IPS DF 19.7 (cell line): ENCODE measurements around the gene USP49.
"Not testable (repeated sequence)": the region's sequence is repeated elsewhere in the genome, so short reads cannot be mapped to it uniquely, and the experiment has no call there.

Experiments used
- DNase-seq: peaks from one replicate; pipeline ENCODE4 v3.0.0-alpha.2; 2013; ENCODE audit warnings: low read depth, low spot score

Gene USP49

DNA sequence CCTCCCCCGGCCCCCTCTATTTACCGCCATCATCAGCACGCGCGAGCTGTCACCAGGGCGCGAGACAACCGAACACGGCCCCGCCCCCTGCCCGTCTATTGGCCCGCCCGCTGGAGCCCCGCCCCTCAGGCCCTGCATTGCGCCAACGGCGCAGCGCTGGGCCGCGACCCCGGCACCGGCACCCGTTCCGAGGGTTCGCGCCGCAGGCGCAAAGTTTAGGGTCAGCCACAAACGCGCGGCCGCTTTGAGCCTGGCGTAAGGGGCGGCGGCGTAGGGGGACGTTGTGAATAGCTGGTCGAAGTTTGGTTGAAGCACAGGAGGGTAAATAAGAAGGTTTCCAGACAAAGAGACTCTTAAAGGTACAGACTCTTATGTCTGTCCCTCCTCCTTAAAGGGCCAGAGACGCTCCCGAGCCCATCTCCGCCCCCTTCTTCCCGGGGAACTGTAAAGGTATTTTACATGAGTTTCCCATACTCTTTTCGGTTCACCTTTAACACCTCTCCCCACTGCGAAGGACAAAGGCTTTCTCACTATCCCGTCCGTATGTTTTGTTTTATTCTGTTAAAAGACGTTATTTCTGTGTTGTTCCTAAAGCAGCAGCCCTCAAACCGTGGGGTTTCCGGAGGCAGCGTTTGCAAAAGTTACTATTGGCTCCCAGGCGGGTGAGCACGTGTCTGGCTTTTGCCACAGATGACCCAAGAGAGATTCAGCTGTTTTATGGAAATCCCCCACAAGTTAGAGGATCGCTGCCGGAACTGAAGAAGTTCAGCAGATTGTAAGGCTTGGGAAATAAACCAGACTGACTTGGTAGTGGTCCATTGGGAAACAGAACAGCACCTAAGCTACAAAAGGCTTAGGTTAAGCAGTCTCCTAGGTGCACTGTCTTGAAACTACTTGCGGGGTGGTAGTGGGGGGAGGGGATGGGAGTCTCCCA is at the start of gene USP49:
TSS of gene USP49 (minus strand) at position 76 of the 934 bp plus-strand sequence. CDS start 88,392 bp downstream, outside the sequence.
- peak; percentile 75 for DNase-seq

DNA sequence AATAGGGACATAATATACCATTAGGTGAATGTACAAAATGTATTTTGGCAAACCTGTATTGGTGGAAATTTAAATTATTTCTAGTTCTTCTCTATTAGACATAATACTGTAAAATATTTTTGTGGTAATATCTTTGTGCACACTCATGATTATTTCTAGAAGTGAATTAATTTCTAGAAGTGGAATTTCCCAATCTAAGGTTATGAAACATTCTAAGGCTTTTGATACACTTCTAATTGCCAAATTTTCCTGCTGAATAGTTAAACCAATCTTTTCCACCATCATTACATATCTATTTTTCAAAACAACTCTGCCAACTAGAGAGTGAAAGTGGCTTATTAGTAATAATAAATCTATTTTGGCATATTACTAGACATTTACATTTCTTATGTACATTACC is 48.3 kb upstream of the USP49 start:
- no peak for DNase-seq

DNA sequence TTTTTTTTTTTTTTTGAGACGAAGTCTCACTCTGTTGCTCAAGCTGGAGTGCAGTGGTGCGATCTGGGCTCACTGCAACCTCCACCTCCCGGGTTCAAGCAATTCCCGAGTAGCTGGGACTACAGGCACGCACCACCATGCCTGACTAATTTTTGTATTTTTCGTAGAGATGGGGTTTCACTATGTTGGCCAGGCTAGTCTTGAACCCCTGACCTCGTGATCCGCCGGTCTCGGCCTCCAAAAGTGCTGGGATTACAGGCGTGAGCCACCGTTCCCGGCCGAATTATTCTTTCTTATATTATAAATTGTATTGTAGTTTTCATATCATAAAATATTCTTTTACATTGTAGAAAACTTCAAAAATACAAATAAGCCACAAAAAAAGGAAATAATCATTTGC is 47.7 kb upstream of the USP49 start:
- not testable (repeated sequence) for DNase-seq

DNA sequence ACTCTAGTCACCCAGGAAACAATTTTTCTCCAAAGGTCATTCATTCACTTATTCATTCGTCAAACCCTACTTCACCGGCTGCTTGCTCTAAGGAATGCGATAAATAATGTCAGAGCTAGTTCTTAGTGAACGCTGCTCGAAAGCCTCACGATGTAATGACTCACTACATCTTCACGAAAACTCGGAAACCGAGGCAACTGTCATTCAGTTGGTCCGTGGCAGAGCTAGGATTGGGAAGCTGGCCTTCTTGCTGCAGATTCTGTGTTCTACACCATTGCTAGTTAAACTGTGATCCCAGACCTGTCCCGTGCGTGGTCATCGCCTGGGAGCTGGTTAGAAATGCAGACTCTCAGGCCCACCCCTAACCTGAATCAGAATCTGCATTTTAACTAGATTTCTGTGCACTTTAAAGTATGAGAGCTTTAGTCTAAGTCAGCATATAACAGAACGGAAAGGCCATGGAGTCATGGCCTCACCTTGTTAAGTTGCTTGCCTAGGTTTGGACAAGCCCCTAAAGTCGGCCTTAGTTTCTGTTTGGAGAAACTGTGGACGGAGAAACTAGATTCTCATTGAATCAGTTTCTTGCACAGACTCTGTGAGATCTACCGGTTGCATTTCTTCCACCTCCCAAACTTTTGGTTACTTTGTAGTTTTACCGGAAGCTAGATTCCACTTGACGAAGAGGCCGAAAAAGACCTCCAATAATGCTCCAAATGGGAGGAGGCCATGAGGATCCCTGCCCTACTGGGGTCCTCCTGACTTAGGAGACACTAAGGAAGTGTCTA is 47.1 kb upstream of the USP49 start:
- no peak for DNase-seq

DNA sequence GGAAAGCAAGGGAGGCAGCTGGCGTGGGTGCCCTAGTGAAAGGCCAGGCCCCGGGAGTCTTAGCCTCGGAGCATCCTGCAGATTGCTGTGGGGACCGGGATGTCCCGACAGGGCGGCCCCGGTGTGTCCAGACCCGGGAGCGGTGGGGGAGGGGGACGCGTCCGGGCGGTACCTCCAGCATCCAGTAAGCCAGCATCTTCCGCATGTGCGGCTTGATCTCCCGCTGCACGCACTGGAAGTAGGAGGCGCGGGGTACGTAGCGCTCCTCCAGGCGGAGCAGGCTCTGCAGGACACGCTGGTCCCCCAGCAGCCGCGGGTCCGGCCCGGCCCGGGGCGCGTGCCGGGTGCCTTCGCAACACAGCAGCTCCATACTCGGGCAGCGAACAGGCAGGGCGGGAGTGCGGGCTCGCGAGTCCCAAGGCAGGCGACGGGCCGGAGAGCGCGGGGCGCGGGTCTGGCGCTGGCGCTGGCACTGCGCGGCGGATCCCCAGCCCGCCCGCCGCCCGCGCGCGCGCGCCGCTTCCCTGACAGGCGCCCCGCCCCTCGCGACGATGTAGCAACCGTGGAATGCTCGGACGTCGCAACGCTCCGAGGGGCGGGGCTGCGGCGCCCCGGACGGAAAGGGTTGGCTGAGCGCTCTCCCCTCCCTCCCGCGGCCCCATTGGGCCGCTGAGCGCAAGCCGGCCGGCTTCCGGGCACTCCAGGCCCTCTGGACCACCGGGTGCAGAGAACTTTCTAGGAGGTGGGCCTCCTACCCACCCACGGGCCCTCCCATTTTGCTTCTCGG is 46.3 kb upstream of the USP49 start, which contains the start of gene CCND3:
TSS of gene CCND3 (minus strand) at position 529 of the 787 bp plus-strand sequence. CDS start at position 370, 159 bp downstream.
- DNase-seq: no peak

DNA sequence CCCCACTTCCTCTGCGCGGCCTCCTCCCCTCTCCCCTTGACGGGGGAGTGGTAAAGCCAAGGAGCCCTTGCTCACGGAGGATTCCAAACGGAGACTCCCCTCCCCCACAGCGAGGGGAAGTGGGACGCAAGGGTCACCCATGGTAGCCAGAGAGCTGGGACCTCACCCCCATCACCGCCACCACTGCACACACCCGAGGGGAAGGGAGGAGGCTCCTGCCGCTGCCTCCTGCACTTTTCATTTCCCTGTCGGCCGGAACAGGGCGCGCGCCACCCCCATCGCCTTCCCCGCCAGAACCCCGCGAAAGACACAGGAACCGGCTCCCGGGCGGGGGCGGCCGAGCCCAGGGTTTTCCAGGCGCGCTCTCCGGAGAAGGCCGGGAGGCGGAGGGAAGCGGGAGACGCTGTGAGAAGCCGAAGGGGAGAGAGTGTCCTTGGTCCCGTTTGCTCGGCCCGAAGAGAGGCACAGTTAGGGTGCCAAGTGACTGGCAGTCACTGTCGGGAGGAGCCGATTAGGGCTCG is 45.6 kb upstream of the USP49 start:
- no peak for DNase-seq

DNA sequence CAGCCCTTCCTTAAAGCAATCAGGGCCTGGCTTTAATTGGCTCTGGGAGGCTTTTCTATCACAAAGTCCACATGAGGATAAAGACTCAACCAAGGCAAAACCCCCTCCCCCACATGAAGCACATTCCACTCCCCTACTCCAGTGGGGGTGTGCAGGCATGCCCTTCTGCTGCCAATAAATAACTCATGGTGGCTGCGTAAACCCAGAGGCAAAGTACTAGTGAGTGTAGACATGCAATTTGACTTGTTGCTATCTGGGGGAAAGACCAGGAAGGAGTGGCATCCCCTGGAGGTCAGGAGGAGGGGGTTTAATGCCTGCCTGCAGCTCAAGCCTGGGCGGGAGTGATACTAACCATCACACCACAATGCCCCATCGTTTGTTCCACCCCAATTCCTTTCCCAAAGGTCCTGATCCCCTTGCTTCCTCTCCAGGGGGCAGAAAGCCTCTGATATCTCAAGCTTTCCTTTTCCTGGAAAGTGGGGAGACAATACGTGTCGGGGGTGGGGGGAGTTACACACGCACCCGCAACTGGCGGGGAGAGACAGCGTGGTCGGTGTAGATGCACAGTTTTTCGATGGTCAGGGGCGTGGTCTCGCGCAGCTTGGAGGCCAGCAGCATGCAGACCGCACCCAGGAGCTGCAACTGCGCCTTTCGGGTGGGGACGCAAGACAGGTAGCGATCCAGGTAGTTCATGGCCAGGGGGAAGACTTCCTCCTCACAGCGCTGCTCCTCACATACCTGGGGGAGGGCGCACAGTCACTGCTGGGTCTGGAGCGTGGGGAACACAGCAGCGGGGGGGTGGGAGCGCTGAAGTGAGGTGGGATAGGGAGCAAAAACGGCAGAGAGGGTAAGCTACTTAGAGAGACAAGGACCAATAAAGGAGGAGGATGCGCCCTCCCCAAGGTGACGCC is 44.9 kb upstream of the USP49 start:
- no peak for DNase-seq

DNA sequence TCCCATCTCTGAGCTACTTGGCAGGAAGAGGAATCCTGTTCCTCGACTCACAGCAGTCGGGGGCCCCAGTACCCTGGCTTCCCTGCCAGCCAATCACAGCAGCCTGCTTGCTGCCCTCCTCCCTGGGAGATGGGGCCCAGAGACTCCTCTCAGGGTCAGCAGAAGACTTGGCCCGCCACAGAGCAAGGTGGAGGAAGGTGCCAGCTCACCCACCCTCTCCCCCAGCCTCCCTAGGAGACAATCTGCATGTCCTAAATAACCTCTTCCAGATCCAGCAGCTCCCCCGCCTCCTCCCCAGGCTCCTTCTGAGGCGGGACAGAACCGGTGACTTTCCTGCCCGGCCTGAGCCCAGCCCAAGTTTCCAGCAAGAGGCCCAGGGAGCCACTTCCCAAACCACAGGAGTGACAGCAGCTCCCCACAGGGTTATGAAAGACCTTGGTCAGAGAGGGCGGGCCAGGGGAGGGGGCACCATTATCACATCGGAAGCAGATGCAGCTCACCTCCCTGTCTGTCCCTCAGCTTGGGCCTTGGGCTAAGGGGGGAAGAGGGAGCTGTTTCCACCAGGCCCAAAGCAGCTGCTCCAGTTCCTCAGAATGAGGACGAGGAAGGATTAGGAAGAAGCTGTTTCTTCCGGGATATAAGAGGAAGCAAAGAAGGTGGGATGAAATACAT is 44.1 kb upstream of the USP49 start:
- no peak for DNase-seq

DNA sequence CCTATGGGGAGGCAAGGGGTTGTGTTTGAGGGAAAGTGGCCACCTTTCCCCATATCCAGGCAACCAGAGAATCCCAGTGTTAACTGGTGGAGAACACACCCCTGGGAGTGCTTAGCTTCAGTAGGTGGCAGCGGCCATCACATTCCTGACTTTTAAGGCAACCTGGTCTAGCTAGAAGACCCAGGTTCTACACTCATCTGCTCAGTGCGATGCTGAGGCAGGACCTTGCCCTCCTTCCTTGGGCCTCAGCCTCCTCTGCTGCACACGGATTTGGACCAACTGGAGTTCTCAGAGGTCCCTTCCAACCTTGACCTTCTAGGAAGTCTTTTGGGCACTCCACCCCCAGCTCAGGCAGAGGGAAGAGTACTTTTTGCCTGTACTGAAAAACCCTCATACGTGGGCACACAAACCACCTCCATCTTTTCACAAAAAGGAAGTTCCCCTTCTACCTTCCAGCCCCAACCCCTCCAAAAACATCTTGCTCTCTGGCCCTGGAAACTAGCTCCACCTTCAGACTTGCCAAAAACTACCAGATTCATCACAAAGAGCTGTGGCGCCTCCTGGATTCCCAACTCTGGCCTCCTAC is 43.5 kb upstream of the USP49 start:
- no peak for DNase-seq

DNA sequence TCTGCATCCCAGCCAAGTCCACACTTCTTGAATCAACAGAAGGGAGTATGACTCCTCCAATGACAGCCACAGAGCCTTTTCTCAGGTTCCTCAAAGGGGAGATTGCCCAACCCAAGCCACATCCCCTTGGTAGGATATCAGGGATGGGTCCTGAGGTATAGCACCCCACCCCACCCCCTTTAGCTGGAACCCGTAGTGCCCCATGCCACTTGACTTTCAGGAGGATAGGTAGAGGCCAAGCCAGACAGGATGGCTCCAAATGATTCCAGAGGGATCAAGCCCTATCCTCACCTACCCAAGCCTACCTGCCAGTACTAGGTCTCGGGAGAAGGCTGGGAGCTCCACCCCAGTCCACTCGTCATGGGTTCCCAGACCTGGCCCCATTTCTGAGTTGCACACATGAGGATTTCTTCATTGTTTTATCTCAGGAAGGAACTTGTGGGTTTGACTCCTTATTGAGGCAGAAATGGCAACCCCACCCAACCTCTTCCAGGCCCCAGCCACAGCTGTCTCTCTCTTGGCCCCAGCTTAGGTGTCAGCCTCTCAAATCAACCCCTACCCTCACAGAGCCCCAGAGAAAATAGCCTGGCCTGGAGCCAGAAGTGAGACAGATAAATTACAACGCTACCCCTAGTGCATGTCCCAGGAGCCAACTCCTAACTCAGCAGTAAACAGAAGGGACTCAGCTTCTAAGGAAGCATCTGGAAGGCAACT is 42.8 kb upstream of the USP49 start:
- DNase-seq: no peak

DNA sequence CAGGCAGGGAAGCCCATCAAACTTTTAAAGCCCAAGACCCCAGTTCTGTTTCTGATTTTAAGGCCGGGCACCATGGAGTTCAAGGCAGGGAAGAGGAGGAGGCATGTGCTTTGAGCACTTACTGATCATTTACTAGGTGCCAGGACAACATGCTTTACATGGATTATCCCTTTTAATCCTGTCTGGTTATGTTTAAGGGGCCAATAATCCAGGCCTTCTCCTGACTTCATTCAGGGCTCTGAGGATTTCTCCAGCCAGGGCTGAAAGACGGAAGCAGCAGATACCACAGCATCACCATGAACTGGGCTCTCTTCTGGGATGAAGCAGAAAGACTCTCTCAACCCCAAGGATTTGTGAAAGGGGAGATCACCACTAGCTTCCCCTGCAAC is 42.3 kb upstream of the USP49 start:
- no peak for DNase-seq

DNA sequence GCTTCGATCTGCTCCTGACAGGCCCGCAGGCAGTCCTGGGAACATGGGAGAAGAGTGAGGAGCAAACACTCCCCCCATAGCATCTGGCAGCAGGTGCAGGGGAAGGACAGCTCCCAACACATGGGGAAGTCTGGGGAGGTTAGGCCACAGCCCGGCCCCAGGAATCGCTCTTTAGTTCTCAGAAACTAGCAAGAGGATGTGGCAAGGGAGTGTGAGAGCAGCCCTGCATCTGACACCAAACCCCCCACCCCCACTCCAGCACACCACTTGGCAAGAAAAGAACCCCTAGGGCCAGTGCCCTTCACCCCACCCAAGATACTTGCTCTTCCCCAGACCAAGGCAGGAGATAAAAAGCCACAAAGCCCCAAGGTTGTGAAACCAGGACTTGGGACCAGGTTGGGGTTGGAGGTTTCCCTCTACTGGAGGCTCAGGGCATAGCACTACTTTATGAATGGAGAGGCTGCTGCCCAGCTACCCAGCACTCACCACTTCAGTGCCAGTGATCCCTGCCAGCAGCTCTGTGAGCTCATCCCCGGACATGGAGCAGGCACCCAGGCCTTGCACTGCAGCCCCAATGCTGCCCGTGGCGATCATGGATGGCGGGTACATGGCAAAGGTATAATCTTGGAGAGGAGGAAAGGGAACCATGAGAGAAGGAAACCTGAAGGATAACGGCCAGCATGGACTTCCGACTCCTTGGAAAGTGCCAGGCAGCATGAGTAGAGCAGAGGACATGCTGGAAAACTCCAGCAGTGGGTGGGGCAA is 41.1 kb upstream of the USP49 start:
- DNase-seq: no peak

DNA sequence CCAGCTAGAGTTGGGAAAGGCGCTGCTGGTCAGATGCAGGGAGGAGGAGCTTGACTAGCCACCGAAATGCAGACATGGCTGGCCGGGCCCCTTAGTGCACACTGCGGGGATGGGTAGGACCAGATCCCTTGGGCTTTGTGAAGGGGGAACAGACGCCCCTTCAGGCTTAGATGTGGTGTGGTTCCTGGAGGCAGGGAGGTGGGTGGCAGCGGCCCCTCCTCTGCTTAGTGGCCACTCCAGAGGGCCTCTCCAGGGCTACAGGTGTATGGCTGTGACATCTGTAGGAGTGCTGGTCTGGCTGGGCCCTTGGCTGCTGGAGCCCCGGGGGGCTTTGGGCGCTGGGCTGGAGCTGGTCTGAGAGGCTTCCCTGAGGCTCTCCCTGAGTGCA is 40.5 kb upstream of the USP49 start:
- no peak for DNase-seq

DNA sequence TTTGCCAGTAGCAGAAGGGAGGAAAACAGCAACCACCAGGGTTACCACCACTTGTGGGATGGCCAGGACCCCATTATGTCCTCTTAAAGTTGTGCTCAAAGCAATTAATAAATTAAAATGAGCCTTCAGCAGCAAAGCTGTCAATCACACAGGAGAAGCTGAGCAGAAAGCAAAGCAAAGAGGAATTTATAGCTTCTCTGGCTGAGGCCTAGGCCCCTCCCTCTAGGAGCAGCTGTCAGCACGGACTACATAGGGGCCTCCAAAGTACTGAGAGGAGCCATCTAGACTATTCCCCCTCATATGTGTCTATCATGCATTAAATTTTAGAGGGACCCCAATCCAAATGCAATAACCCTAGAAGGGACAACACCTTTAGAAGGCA is 40.0 kb upstream of the USP49 start:
- no peak for DNase-seq

DNA sequence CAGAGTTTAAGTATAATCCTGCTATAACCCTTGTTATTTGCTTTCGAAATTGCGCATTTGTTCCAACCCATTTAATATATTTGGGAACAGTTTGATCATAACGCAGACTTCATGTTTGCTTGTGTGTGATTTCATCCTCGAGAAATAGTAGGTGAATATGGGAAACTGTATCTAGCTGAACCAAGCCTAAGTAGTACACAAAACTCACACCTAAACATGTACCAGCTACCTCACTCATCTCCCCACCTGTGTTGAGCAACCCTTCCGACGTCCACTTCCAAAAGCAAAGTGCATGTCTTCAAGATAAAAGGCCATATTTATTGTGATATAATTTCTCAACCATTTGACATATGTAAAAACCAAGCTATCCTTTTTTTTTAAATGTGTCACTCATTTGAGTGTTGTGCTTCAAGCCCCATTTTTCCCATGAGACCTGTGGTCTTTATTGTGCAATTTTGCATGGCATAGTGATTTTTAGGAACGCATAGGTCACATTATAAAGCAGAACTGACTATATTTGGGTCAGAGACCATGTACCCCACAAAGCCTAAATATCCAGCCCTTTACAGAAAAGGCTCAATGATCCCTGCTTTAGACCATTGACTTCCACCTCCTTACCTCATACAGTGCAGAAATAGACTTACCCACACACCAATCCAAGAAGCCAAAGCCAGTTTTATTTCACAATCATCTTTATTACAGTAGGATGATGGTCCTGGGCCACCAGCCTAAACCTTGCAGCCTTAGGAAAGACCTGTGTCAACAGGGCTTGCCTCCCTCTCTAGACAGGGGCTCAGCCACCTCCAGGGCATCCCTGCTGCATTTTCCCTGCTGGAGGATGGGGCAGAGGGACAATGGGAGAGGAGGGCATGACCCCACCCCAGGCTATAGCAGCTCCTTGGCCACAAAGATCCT is 39.4 kb upstream of the USP49 start:
- no peak for DNase-seq

DNA sequence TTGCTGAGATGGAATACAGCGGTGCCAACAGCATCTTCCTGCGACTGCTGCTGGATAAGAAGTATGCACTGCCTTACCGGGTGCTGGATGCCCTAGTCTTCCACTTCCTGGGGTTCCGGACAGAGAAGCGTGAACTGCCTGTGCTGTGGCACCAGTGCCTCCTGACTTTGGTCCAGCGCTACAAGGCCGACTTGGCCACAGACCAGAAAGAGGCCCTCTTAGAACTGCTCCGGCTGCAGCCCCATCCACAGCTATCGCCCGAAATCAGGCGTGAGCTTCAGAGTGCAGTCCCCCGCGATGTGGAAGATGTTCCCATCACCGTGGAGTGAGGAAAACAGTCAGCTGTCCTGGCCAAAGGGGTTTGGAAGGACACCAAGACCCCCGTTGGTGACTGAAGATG is 37.2 kb upstream of the USP49 start:
- DNase-seq: no peak

DNA sequence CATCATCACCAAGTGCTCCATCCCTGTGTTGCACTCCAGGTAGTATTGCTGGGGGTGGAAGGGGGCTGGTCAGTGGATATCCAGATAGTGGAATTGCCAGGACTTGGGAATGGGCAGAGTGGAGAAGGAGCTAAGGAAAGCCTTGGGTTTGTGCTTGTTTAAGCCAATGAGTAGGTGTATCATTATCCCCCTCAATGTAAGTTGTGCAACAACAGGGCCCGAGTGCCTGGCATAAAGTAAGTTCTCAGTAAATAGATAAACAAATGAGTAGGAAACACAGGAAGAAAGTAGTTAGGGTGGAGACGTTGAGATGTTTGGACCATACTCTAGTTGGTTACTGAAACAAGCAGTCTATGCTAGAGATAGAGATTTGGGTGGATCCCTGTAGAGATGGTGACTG is 36.6 kb upstream of the USP49 start:
- no peak for DNase-seq
